Endodermal cell (in vitro differentiated cells): ENCODE data around the gene HSD3B2. TPM values are rescaled to one million over a fixed set of nuclear protein-coding genes. Genes with fewer than 3 reads are reported as not detected.

Experiments
- DNase-seq: peaks from one replicate; pipeline ENCODE4 v3.0.0-alpha.2; 2017
- H3K27ac ChIP-seq: 2 replicates; pipeline ENCODE4 v1.5.1; 2013; ENCODE audit warnings: mild to moderate bottlenecking, low read depth, low read length, moderate library complexity
- H3K27me3 ChIP-seq: 2 replicates; pipeline ENCODE4 v1.6.1; 2013; ENCODE audit warnings: mild to moderate bottlenecking, low read length, moderate library complexity; ENCODE audit not compliant: insufficient read depth, control insufficient read depth, poor library complexity, severe bottlenecking
- H3K36me3 ChIP-seq: 2 replicates; pipeline ENCODE4 v1.7.0; 2013; ENCODE audit warnings: mild to moderate bottlenecking, low read length, moderate library complexity; ENCODE audit not compliant: control insufficient read depth, insufficient read depth
- H3K4me1 ChIP-seq: one replicate; pipeline ENCODE4 v1.7.0; 2013; ENCODE audit warnings: low read length; ENCODE audit not compliant: control insufficient read depth, insufficient read depth
- H3K4me3 ChIP-seq: 2 replicates; pipeline ENCODE4 v1.5.1; 2013; ENCODE audit warnings: mild to moderate bottlenecking, low read length, moderate library complexity
- H3K9ac ChIP-seq: 2 replicates; pipeline ENCODE4 v1.6.1; 2013; ENCODE audit warnings: mild to moderate bottlenecking, low read length, moderate library complexity; ENCODE audit not compliant: poor library complexity, severe bottlenecking; ENCODE audit errors: extremely low read depth
- H3K9me3 ChIP-seq: 2 replicates; pipeline ENCODE4 v1.6.1; 2013; ENCODE audit warnings: mild to moderate bottlenecking, low read length, moderate library complexity; ENCODE audit not compliant: control insufficient read depth
- H3K27ac Mint-ChIP-seq: 2 replicates; pipeline ENCODE4 v1.8.0; 2020; ENCODE audit warnings: mixed read lengths
- H3K27me3 Mint-ChIP-seq: 2 replicates; pipeline ENCODE4 v1.8.0; 2021; ENCODE audit warnings: mild to moderate bottlenecking, mixed read lengths; ENCODE audit not compliant: insufficient read depth
- H3K36me3 Mint-ChIP-seq: 2 replicates; pipeline ENCODE4 v1.8.0; 2020; ENCODE audit warnings: low read depth, mixed read lengths
- H3K4me1 Mint-ChIP-seq: 2 replicates; pipeline ENCODE4 v1.8.0; 2020; ENCODE audit warnings: mixed read lengths
- H3K4me3 Mint-ChIP-seq: 2 replicates; pipeline ENCODE4 v1.8.0; 2020; ENCODE audit warnings: mild to moderate bottlenecking, moderate library complexity, mixed read lengths
- H3K9me3 Mint-ChIP-seq: 2 replicates; pipeline ENCODE4 v1.8.0; 2020; ENCODE audit warnings: mild to moderate bottlenecking, mixed read lengths
- CTCF ChIP-seq: fragments of 200-600 bp; sonication (generic); conservative IDR thresholded peaks from 2 replicates; pipeline ENCODE4 v1.5.0; 2021; ENCODE audit warnings: antibody characterized with exemption, mild to moderate bottlenecking
- WGBS, 2 experiments: methylation state at CpG; one replicate each; pipeline versions ENCODE4 v1.1.5 to v1.1.7; 2013; ENCODE audit warnings: missing lambda C conversion rate in 2 of 2, mixed read lengths in 1 of 2; ENCODE audit not compliant: insufficient coverage in 1 of 2, insufficient read length in 1 of 2; 5-methylcytosine and 5-hydroxymethylcytosine counted together
- total RNA-seq, 2 donors: library from RNA; stranded (reverse); fragmentation: NEBNext Ultra II Directional in 1 of 2; extraction: Animal tissue kit (Norgen Biotek cat#: 25700) in 1 of 2; gene quantifications; 2 replicates in 1 of 2; 3 replicates in 1 of 2; pipeline ENCODE4 v1.2.1, GENCODE V29; 2021

Gene HSD3B2
- total RNA-seq, 2 donors from 2014 or later, result not detected

GRCh38 chr1:119428991-119429390 is 14.0 kb downstream of the HSD3B2 start:
- 93 to 100% methylated on average over 1 to 2 of the region's 2 CpGs for WGBS, 2 experiments
- Histone ChIP-seq H3K9me3 (no peaks in the 10 kb centered on the region), H3K36me3 (no peaks in the 10 kb centered on the region), H3K27me3 (peaks cover 10% of the 10 kb centered on the region), H3K4me3 (peak overlapping the region; percentile 56), H3K4me1 (peaks cover 13% of the 10 kb centered on the region), H3K9ac (no peak overlapping the region), H3K27ac (no peak overlapping the region)
- H3K4me1 Mint-ChIP-seq, result peaks cover 46% of the 10 kb centered on the region
- no peak for TF ChIP-seq CTCF
- DNase-seq, result no peak
- H3K9me3 Mint-ChIP-seq, result no peaks in the 10 kb centered on the region
- peaks cover 28% of the 10 kb centered on the region for H3K27me3 Mint-ChIP-seq
- no peaks in the 10 kb centered on the region for H3K36me3 Mint-ChIP-seq
- no peak overlapping the region for H3K4me3 Mint-ChIP-seq
- H3K27ac Mint-ChIP-seq, result peak overlapping the region; percentile 69

GRCh38 chr1:119429687-119430086 is 14.7 kb downstream of the HSD3B2 start:
- H3K4me1 Mint-ChIP-seq, result peaks cover 46% of the 10 kb centered on the region
- Histone ChIP-seq H3K27ac (no peak overlapping the region), H3K4me3 (no peak overlapping the region), H3K36me3 (no peaks in the 10 kb centered on the region), H3K9ac (no peak overlapping the region), H3K9me3 (no peaks in the 10 kb centered on the region), H3K27me3 (peaks cover 10% of the 10 kb centered on the region), H3K4me1 (peaks cover 13% of the 10 kb centered on the region)
- no peak overlapping the region for H3K4me3 Mint-ChIP-seq
- peak; percentile 55 for DNase-seq
- H3K27me3 Mint-ChIP-seq, result peaks cover 33% of the 10 kb centered on the region
- H3K36me3 Mint-ChIP-seq, result no peaks in the 10 kb centered on the region
- 70 to 75% methylated on average over 2 to 4 of the region's 4 CpGs for WGBS, 2 experiments
- TF ChIP-seq CTCF, result no peak
- peak overlapping the region; percentile 69 for H3K27ac Mint-ChIP-seq
- no peaks in the 10 kb centered on the region for H3K9me3 Mint-ChIP-seq

- peaks cover 10% of the 10 kb centered on the region for H3K27me3 ChIP-seq
- no peak overlapping the region for H3K9ac ChIP-seq
- H3K4me3 ChIP-seq, result no peak overlapping the region
- H3K4me1 ChIP-seq, result peaks cover 13% of the 10 kb centered on the region
- H3K4me3 Mint-ChIP-seq, result no peak overlapping the region
- WGBS, 2 experiments, result 93% methylated on average over 2 of the region's 2 CpGs; no CpG with 5 or more reads in 1 of the 2 experiments
- no peaks in the 10 kb centered on the region for H3K36me3 Mint-ChIP-seq
- no peaks in the 10 kb centered on the region for H3K9me3 ChIP-seq
- no peak overlapping the region for H3K27ac ChIP-seq
- H3K4me1 Mint-ChIP-seq, result peaks cover 46% of the 10 kb centered on the region
- no peak overlapping the region for H3K27ac Mint-ChIP-seq
- no peaks in the 10 kb centered on the region for H3K36me3 ChIP-seq
- H3K27me3 Mint-ChIP-seq, result peaks cover 33% of the 10 kb centered on the region
- DNase-seq, result no peak
- no peak for TF ChIP-seq CTCF
- H3K9me3 Mint-ChIP-seq, result no peaks in the 10 kb centered on the region
These were observed 15.5 kb downstream of the HSD3B2 start for GRCh38 chr1:119430486-119430885.
